ENCODE measurements around the gene FOXN4. TPM values are rescaled to one million over a fixed set of nuclear protein-coding genes. Genes with fewer than 3 reads are reported as not detected.

FOXN4 gene
- polyA plus RNA-seq, 1 experiment, result not detected

- no peak for TF ChIP-seq CTCF (IDR thresholded peaks at IDR 0.05; ENCODE audit: insufficient read depth, low read depth, low read length)
- Histone ChIP-seq H3K27me3 (ENCODE audit: control insufficient read depth, insufficient read depth, low read length) (no peaks in the 10 kb centered on the region), H3K36me3 (ENCODE audit: control insufficient read depth, insufficient read depth, low read length) (no peaks in the 10 kb centered on the region), H3K4me3 (ENCODE audit: low read depth, low read length) (no peak overlapping the region)
- DNase-seq (ENCODE audit: low read depth), result no peak
- ChIA-PET POLR2A (no interaction called here), CTCF (interaction anchor here (2.3 kb wide), 1 partner anchor 9 kb away, joined by 8 read pairs; no protein-coding TSS in a partner anchor)
Observed at GRCh38 chr12:109274381-109274780, 34.7 kb downstream of the FOXN4 start.

- CTCF ChIA-PET, result interaction anchor here (2.3 kb wide), 1 partner anchor 8 kb away, joined by 8 read pairs; no protein-coding TSS in a partner anchor
- POLR2A ChIA-PET, result no interaction called here
- DNase-seq (ENCODE audit: low read depth), result no peak
- TF ChIP-seq CTCF (IDR thresholded peaks at IDR 0.05; ENCODE audit: insufficient read depth, low read depth, low read length), result no peak
- Histone ChIP-seq H3K4me3 (ENCODE audit: low read depth, low read length) (no peak overlapping the region), H3K27me3 (ENCODE audit: control insufficient read depth, insufficient read depth, low read length) (no peaks in the 10 kb centered on the region), H3K36me3 (ENCODE audit: control insufficient read depth, insufficient read depth, low read length) (no peaks in the 10 kb centered on the region)
Observed at GRCh38 chr12:109273354-109273753, 35.7 kb downstream of the FOXN4 start.

- no peak overlapping the region for H3K4me3 ChIP-seq (ENCODE audit: low read depth, low read length)
- no peaks in the 10 kb centered on the region for H3K36me3 ChIP-seq (ENCODE audit: control insufficient read depth, insufficient read depth, low read length)
- H3K27me3 ChIP-seq (ENCODE audit: control insufficient read depth, insufficient read depth, low read length), result no peaks in the 10 kb centered on the region
- POLR2A ChIA-PET, result no interaction called here
- no peak for DNase-seq (ENCODE audit: low read depth)
- CTCF ChIA-PET, result no interaction called here
- TF ChIP-seq CTCF (IDR thresholded peaks at IDR 0.05; ENCODE audit: insufficient read depth, low read depth, low read length), result no peak
Observed at GRCh38 chr12:109271418-109271817, 37.7 kb downstream of the FOXN4 start.

GRCh38 chr12:109270494-109270893 lies 38.6 kb downstream of the FOXN4 start:
- POLR2A ChIA-PET, result no interaction called here
- H3K4me3 ChIP-seq (ENCODE audit: low read depth, low read length), result no peak overlapping the region
- no peak for TF ChIP-seq CTCF (IDR thresholded peaks at IDR 0.05; ENCODE audit: insufficient read depth, low read depth, low read length)
- no peak for DNase-seq (ENCODE audit: low read depth)
- CTCF ChIA-PET, result no interaction called here
- no peaks in the 10 kb centered on the region for H3K36me3 ChIP-seq (ENCODE audit: control insufficient read depth, insufficient read depth, low read length)
- H3K27me3 ChIP-seq (ENCODE audit: control insufficient read depth, insufficient read depth, low read length), result no peaks in the 10 kb centered on the region

GRCh38 chr12:109269428-109269827 lies 39.7 kb downstream of the FOXN4 start:
- Histone ChIP-seq H3K4me3 (ENCODE audit: low read depth, low read length) (no peak overlapping the region), H3K36me3 (ENCODE audit: control insufficient read depth, insufficient read depth, low read length) (no peaks in the 10 kb centered on the region; the same call in 1 of the 2 replicates), H3K27me3 (ENCODE audit: control insufficient read depth, insufficient read depth, low read length) (no peaks in the 10 kb centered on the region)
- POLR2A ChIA-PET, result no interaction called here
- CTCF ChIA-PET, result no interaction called here
- no peak for TF ChIP-seq CTCF (IDR thresholded peaks at IDR 0.05; ENCODE audit: insufficient read depth, low read depth, low read length)
- DNase-seq (ENCODE audit: low read depth), result no peak

Data from BJ (cell line).